Forelimb muscle (tissue), 1 donor: ENCODE results near the gene PALS1. TPM values are rescaled to one million over a fixed set of nuclear protein-coding genes. Genes with fewer than 3 reads are reported as not detected.
"Not testable (repeated sequence)": the region's sequence is repeated elsewhere in the genome, so short reads cannot be mapped to it uniquely, and the experiment has no call there.

Source experiments
- DNase-seq: peaks from one replicate; pipeline ENCODE4 v3.0.0-alpha.2; 2013; ENCODE audit warnings: low read depth
- polyA plus RNA-seq: library from polyadenylated mRNA; unstranded; fragments of 120-200 nt; gene quantifications from one replicate; pipeline ENCODE4 v1.2.1, GENCODE V29; 2013; ENCODE audit not compliant: insufficient read length

Gene PALS1
- polyA plus RNA-seq, 1 donor: 12.7 TPM

- no peak for DNase-seq
These were observed 16.7 kb downstream of the PALS1 start for GRCh38 chr14:67257906-67258305.

GRCh38 chr14:67260965-67261364 lies 19.7 kb downstream of the PALS1 start:
- DNase-seq: no peak

- no peak for DNase-seq
These were observed 22.4 kb downstream of the PALS1 start for GRCh38 chr14:67263499-67264149.

GRCh38 chr14:67265131-67265530 lies 23.9 kb downstream of the PALS1 start:
- DNase-seq: no peak

- DNase-seq: no peak
These were observed 26.5 kb downstream of the PALS1 start for GRCh38 chr14:67267576-67268328.

GRCh38 chr14:67268426-67269150 lies 27.4 kb downstream of the PALS1 start:
- DNase-seq: no peak

GRCh38 chr14:67269298-67270060 lies 28.2 kb downstream of the PALS1 start:
- DNase-seq: no peak

- DNase-seq: no peak
These were observed 29.0 kb downstream of the PALS1 start for GRCh38 chr14:67270145-67270753.

- DNase-seq: no peak
These were observed 29.7 kb downstream of the PALS1 start for GRCh38 chr14:67270933-67271332.

GRCh38 chr14:67273281-67273680 lies 32.0 kb downstream of the PALS1 start:
- not testable (repeated sequence) for DNase-seq

GRCh38 chr14:67276131-67276530 lies 34.9 kb downstream of the PALS1 start:
- no peak for DNase-seq

GRCh38 chr14:67280506-67280905 lies 39.3 kb downstream of the PALS1 start:
- DNase-seq: no peak

- no peak for DNase-seq
These were observed 44.7 kb downstream of the PALS1 start for GRCh38 chr14:67285876-67286452.

Other genes with a start within 250 kb of the PALS1 start
- 0.43 TPM for gene GARIN2, start 52.0 kb upstream of the PALS1 start, polyA plus RNA-seq
- gene ATP6V1D, start 118.4 kb downstream of the PALS1 start, polyA plus RNA-seq: 67.5 TPM
- gene EIF2S1, start 118.9 kb downstream of the PALS1 start, polyA plus RNA-seq: 85.7 TPM
- 0.89 TPM for gene PLEK2, start 170.7 kb downstream of the PALS1 start, polyA plus RNA-seq
- gene TMEM229B, start 247.3 kb downstream of the PALS1 start, polyA plus RNA-seq: 0.39 TPM